CD4-positive, alpha-beta memory T cell (primary cell): Measurements from ENCODE around the gene SMIM8. TPM values are rescaled to one million over a fixed set of nuclear protein-coding genes. Genes with fewer than 3 reads are reported as not detected.

Source experiments
- CTCF ChIA-PET: fragments of 350-600 bp; sonication (Branson Sonifier 250); formaldehyde crosslinking; loops from one replicate; lab custom pipeline; 2021; ENCODE audit warnings: inconsistent platforms; ENCODE audit not compliant: partially characterized antibody; lab: Charles Lee
- POLR2A ChIA-PET: fragments of 350-600 bp; sonication (Branson Sonifier 250); formaldehyde crosslinking; loops from one replicate; lab custom pipeline; 2021; ENCODE audit not compliant: partially characterized antibody; lab: Charles Lee
- DNase-seq, 5 donors: peaks; one replicate each; pipeline versions ENCODE4 v3.0.0 to v3.0.0-alpha.2; 2020 to 2022; ENCODE audit warnings: mixed read lengths in 1 of 5
- H3K27ac ChIP-seq: one replicate; pipeline ENCODE4 v1.7.0; 2013; ENCODE audit warnings: low read depth, low read length
- H3K27me3 ChIP-seq: 2 replicates; pipeline ENCODE4 v1.7.0; 2013; ENCODE audit warnings: mild to moderate bottlenecking, low read length, moderate library complexity; ENCODE audit not compliant: insufficient read depth
- H3K36me3 ChIP-seq: 2 replicates; pipeline ENCODE4 v1.7.0; 2013; ENCODE audit warnings: mild to moderate bottlenecking, low read length, moderate library complexity; ENCODE audit not compliant: insufficient read depth
- H3K4me1 ChIP-seq: 2 replicates; pipeline ENCODE4 v1.7.0; 2013; ENCODE audit warnings: mild to moderate bottlenecking, low read length, moderate library complexity; ENCODE audit not compliant: insufficient read depth
- H3K4me3 ChIP-seq, 2 donors: one replicate each; pipeline ENCODE4 v1.7.0; 2013; ENCODE audit warnings: low read length in 2 of 2, mild to moderate bottlenecking in 1 of 2
- H3K9me3 ChIP-seq, 2 donors: one replicate each; pipeline ENCODE4 v1.7.0; 2013; ENCODE audit warnings: low read length in 2 of 2, control low read depth in 1 of 2; ENCODE audit not compliant: control insufficient read depth in 1 of 2
- H3K27ac Mint-ChIP-seq, 7 donors: one replicate each; pipeline ENCODE4 v1.8.0; 2020 to 2021; ENCODE audit warnings: mixed read lengths in 7 of 7, mild to moderate bottlenecking in 6 of 7, inconsistent platforms in 3 of 7, moderate library complexity in 3 of 7
- H3K27me3 Mint-ChIP-seq, 2 donors: one replicate each; pipeline ENCODE4 v1.8.0; 2020 to 2021; ENCODE audit warnings: mixed read lengths in 2 of 2
- H3K36me3 Mint-ChIP-seq, 2 donors: one replicate each; pipeline ENCODE4 v1.8.0; 2020 to 2021; ENCODE audit warnings: mixed read lengths in 2 of 2, inconsistent platforms in 1 of 2, mild to moderate bottlenecking in 1 of 2
- H3K4me1 Mint-ChIP-seq, 4 donors: one replicate each; pipeline ENCODE4 v1.8.0; 2020 to 2021; ENCODE audit warnings: mixed read lengths in 4 of 4, mild to moderate bottlenecking in 1 of 4
- H3K4me3 Mint-ChIP-seq, 8 donors: one replicate each; pipeline ENCODE4 v1.8.0; 2020 to 2021; ENCODE audit warnings: mixed read lengths in 8 of 8, mild to moderate bottlenecking in 7 of 8, moderate library complexity in 6 of 8, inconsistent platforms in 3 of 8
- H3K9me3 Mint-ChIP-seq, 8 donors: one replicate each; pipeline ENCODE4 v1.8.0; 2020 to 2021; ENCODE audit warnings: mixed read lengths in 8 of 8, mild to moderate bottlenecking in 5 of 8, inconsistent platforms in 3 of 8, moderate library complexity in 1 of 8
- intact Hi-C: fragments of 100-400 bp; cut with micrococcal nuclease; formaldehyde crosslinking; loops from one replicate; pipeline ENCODE4 v1.15.1; 2023
- polyA plus RNA-seq, 2 donors: library from polyadenylated mRNA; unstranded; fragments of 300-500 nt; fragmentation: Illumina TruSeq; gene quantifications; one replicate each; pipeline ENCODE4 v1.2.3, GENCODE V29; 2021
- total RNA-seq, 2 experiments: library from RNA; stranded (reverse); gene quantifications; one replicate each; pipeline ENCODE4 v1.2.3, GENCODE V29; 2021

The SMIM8 gene
- total and polyA plus RNA-seq, 4 experiments from 2014 or later: 11.1 to 19.4 (median 13.8) TPM

GRCh38 chr6:87378947-87379346 is 56.6 kb downstream of the SMIM8 start:
- DNase-seq: no peak
- Histone ChIP-seq H3K27me3 (no peaks in the 10 kb centered on the region), H3K36me3 (no peaks in the 10 kb centered on the region), H3K4me1 (no peaks in the 10 kb centered on the region), H3K9me3 (no peaks in the 10 kb centered on the region), H3K4me3 (no peak overlapping the region), H3K27ac (no peak overlapping the region)
- Mint-ChIP-seq H3K36me3 (peaks cover 0 to 4% of the 10 kb centered on the region in 2 donors), H3K4me3 (no peak overlapping the region), H3K27me3 (no peaks in the 10 kb centered on the region), H3K27ac (peak overlapping the region in 1 of 7 donors; percentile 49), H3K9me3 (no peaks in the 10 kb centered on the region), H3K4me1 (no peaks in the 10 kb centered on the region)
- CTCF ChIA-PET: interaction anchor here (0.9 kb wide), 1 partner anchor 14 kb away, joined by 3 read pairs; no protein-coding TSS in a partner anchor
- POLR2A ChIA-PET: no interaction called here
- intact Hi-C loops: no loop called here

GRCh38 chr6:87382861-87383260 is 60.5 kb downstream of the SMIM8 start:
- intact Hi-C loops: no loop called here
- no peak overlapping the region for H3K4me3 Mint-ChIP-seq
- Histone ChIP-seq H3K4me1 (no peaks in the 10 kb centered on the region), H3K27me3 (no peaks in the 10 kb centered on the region), H3K27ac (no peak overlapping the region), H3K4me3 (no peak overlapping the region), H3K36me3 (no peaks in the 10 kb centered on the region), H3K9me3 (no peaks in the 10 kb centered on the region)
- CTCF ChIA-PET: interaction anchor here (1.3 kb wide), 1 partner anchor 10 kb away, joined by 3 read pairs; no protein-coding TSS in a partner anchor
- H3K27ac Mint-ChIP-seq: no peak overlapping the region
- no peaks in the 10 kb centered on the region for H3K27me3 Mint-ChIP-seq
- no peaks in the 10 kb centered on the region for H3K9me3 Mint-ChIP-seq
- no peak for DNase-seq
- POLR2A ChIA-PET: no interaction called here
- H3K4me1 Mint-ChIP-seq: no peaks in the 10 kb centered on the region
- no peaks in the 10 kb centered on the region for H3K36me3 Mint-ChIP-seq

- no peak overlapping the region for H3K4me3 ChIP-seq
Measured at GRCh38 chr6:87384038-87384437, 61.6 kb downstream of the SMIM8 start.

GRCh38 chr6:87384449-87384848 is 62.1 kb downstream of the SMIM8 start:
- Histone ChIP-seq H3K27ac (no peak overlapping the region), H3K4me1 (no peaks in the 10 kb centered on the region), H3K27me3 (no peaks in the 10 kb centered on the region), H3K4me3 (no peak overlapping the region), H3K9me3 (no peaks in the 10 kb centered on the region), H3K36me3 (no peaks in the 10 kb centered on the region)
- H3K9me3 Mint-ChIP-seq: no peaks in the 10 kb centered on the region
- no peak for DNase-seq
- intact Hi-C loops: no loop called here
- H3K4me1 Mint-ChIP-seq: no peaks in the 10 kb centered on the region
- no peaks in the 10 kb centered on the region for H3K27me3 Mint-ChIP-seq
- ChIA-PET POLR2A (no interaction called here), CTCF (no interaction called here)
- no peak overlapping the region for H3K4me3 Mint-ChIP-seq
- no peaks in the 10 kb centered on the region for H3K36me3 Mint-ChIP-seq
- peak overlapping the region in 1 of 7 donors; percentile 8 for H3K27ac Mint-ChIP-seq

More at GRCh38 chr6:87384038-87384437, 61.6 kb downstream of the SMIM8 start:
- no peaks in the 10 kb centered on the region for H3K27me3 ChIP-seq
- no peaks in the 10 kb centered on the region for H3K9me3 Mint-ChIP-seq
- intact Hi-C loops: no loop called here
- H3K4me3 Mint-ChIP-seq: no peak overlapping the region
- H3K36me3 Mint-ChIP-seq: no peaks in the 10 kb centered on the region
- ChIA-PET POLR2A (no interaction called here), CTCF (no interaction called here)
- no peak overlapping the region for H3K27ac ChIP-seq
- H3K4me1 Mint-ChIP-seq: no peaks in the 10 kb centered on the region
- DNase-seq: no peak
- peak overlapping the region in 1 of 7 donors; percentile 8 for H3K27ac Mint-ChIP-seq
- H3K27me3 Mint-ChIP-seq: no peaks in the 10 kb centered on the region
- no peaks in the 10 kb centered on the region for H3K4me1 ChIP-seq
- H3K36me3 ChIP-seq: no peaks in the 10 kb centered on the region
- H3K9me3 ChIP-seq: no peaks in the 10 kb centered on the region

DNA sequence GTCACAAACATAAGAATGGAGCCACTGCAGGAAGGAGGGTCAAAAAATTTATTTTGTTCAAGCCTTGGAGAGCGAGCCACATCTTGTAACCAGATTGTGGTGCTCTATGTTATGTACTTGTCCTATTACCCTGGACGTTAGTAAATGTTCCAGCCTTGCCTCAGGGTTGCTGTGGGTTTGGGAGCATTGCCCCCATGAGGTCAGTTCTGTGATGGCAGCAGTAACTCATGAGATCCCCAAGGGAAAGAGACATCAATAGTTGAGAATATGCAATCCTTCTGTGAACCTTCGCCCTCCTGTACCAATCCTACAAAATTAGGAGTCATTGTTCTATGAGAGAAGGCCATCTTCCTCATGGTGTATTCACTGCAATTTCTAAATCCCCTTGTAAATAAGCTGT is 68.9 kb downstream of the SMIM8 start:
- no peak for DNase-seq
- no peaks in the 10 kb centered on the region for H3K9me3 Mint-ChIP-seq
- no peaks in the 10 kb centered on the region for H3K27me3 Mint-ChIP-seq
- no peaks in the 10 kb centered on the region for H3K36me3 Mint-ChIP-seq
- Histone ChIP-seq H3K4me1 (no peaks in the 10 kb centered on the region), H3K27me3 (no peaks in the 10 kb centered on the region), H3K36me3 (no peaks in the 10 kb centered on the region), H3K27ac (no peak overlapping the region), H3K4me3 (no peak overlapping the region), H3K9me3 (no peaks in the 10 kb centered on the region)
- peaks cover 0 to 2% (median 0%) of the 10 kb centered on the region in 4 donors for H3K4me1 Mint-ChIP-seq
- H3K4me3 Mint-ChIP-seq: no peak overlapping the region
- no peak overlapping the region for H3K27ac Mint-ChIP-seq
- intact Hi-C loops: loop anchor here (5.0 kb wide), 2 partner anchors 81 to 1101 kb away; partner anchors contain the start of gene SLC35A1
- CTCF ChIA-PET: no interaction called here
- POLR2A ChIA-PET: no interaction called here

Other genes starting within 250 kb of the SMIM8 start
- not detected for gene CGA, start 227.5 kb upstream of the SMIM8 start, total RNA-seq
- gene CGA, start 227.5 kb upstream of the SMIM8 start, polyA plus RNA-seq: not detected
- gene ZNF292, start 167.0 kb upstream of the SMIM8 start, total RNA-seq: 10 to 100 TPM; 74.8 to 82.1 TPM
- 10 to 100 TPM; 15.1 to 39.8 TPM for gene ZNF292, start 167.0 kb upstream of the SMIM8 start, polyA plus RNA-seq
- gene GJB7, start 6.7 kb downstream of the SMIM8 start, total RNA-seq: not detected
- gene GJB7, start 6.7 kb downstream of the SMIM8 start, polyA plus RNA-seq: under 1 TPM in 1 of 2 donors, not detected in 1; 0.28 TPM
- 1 to 10 TPM; 4.1 to 5.7 TPM for gene C6orf163, start 22.2 kb downstream of the SMIM8 start, total RNA-seq
- gene C6orf163, start 22.2 kb downstream of the SMIM8 start, polyA plus RNA-seq: under 1 TPM in 1 of 2 donors, not detected in 1; 0.31 TPM
- gene CFAP206, start 85.4 kb downstream of the SMIM8 start, total RNA-seq: under 1 TPM in 1 of 2 experiments, not detected in 1; 0.25 TPM
- not detected for gene CFAP206, start 85.4 kb downstream of the SMIM8 start, polyA plus RNA-seq
- 10 to 100 TPM; 20.4 to 26.2 TPM for gene SLC35A1, start 150.4 kb downstream of the SMIM8 start, total RNA-seq
- 10 to 100 TPM; 31.2 to 33.2 TPM for gene SLC35A1, start 150.4 kb downstream of the SMIM8 start, polyA plus RNA-seq